ENCODE results near the gene RIPOR2. TPM values are rescaled to one million over a fixed set of nuclear protein-coding genes. Genes with fewer than 3 reads are reported as not detected.

RIPOR2 gene
- total and polyA plus RNA-seq, 2 of the 13 experiments (the other 11 are each of a cell fraction or from before 2014, with no cell fraction given) = 0.02 to 0.05 TPM

DNA sequence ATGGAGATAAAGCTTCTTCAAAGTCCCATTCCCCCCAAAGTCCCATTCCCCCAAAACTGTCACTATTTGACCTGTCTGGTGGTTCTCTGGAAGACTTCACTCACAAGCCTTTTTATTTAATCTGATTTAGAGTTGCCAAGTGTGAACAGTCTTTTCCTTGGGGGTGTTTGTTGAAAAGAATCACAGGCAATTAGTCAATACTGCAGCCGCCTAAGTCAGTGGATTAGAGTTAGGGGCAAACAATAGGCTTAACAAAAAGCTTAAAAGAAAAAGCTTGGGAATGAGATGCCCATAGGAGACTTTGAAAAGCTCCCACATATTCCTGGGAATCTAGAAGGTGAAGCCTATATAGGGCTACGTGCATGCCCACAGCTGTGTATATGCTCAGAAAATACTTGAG, 8.0 kb upstream of the RIPOR2 start:
- intact Hi-C loops (cut with micrococcal nuclease; ENCODE audit: unreplicated experiment) = no loop called here
- Histone ChIP-seq H3K36me3 (replicated peaks in 1 of 2; ENCODE audit: control insufficient read depth in 1 of 2, insufficient read depth in 2 of 2, low read length in 2 of 2) (no peaks in the 10 kb centered on the region), H3K4me1 (ENCODE audit: insufficient read depth, low read length) (no peaks in the 10 kb centered on the region), H3K9ac (ENCODE audit: insufficient read depth, low read depth, low read length) (no peak overlapping the region), H3K9me3 (ENCODE audit: low read length) (peaks cover 15% of the 10 kb centered on the region; the same call in 1 of the 2 replicates), H3K27ac (ENCODE audit: extremely low read length, insufficient read depth, low read length) (no peak overlapping the region), H3K27me3 (ENCODE audit: control insufficient read depth in 1 of 2, insufficient read depth in 2 of 2, low read length in 2 of 2) (peaks cover 0 to 25% of the 10 kb centered on the region in 2 experiments; a peak in 4 of 5 replicates), H4K20me1 (ENCODE audit: insufficient read depth, low read length) (no peaks in the 10 kb centered on the region), H2AFZ (ENCODE audit: low read length) (no peak overlapping the region), H3K4me2 (ENCODE audit: low read depth, low read length) (no peak overlapping the region), H3K79me2 (ENCODE audit: insufficient read depth, low read length) (no peaks in the 10 kb centered on the region), H3K4me3 (replicated peaks in 1 of 3; ENCODE audit: insufficient read depth in 1 of 3, low read depth in 2 of 3, low read length in 3 of 3) (no peak overlapping the region)
- POLR2A ChIA-PET = no interaction called here
- WGBS (ENCODE audit: low lambda C conversion rate) = 3% methylated on average over 2 of the region's 2 CpGs
- BruUV-seq (replicated peaks) = no TSS peak
- in situ Hi-C loops (cut with HindIII; ENCODE audit: extremely low pct_ligation_motif_present, low pct_unique_long_range_greater_than_20kb) = no loop called here
- DNase-seq (ENCODE audit: low spot score) (no peak), FAIRE-seq (no peak), ATAC-seq (no peak)
- CTCF ChIA-PET (ENCODE audit: low intra/inter-chr PET ratio, low total read pairs) = no interaction called here
- TF ChIP-seq ADNP (CRISPR knock-in tag; IDR thresholded peaks at IDR 0.05) (no peak), ZNF558 (CRISPR knock-in tag; IDR thresholded peaks at IDR 0.05; ENCODE audit: borderline replicate concordance) (no peak), MATR3 (CRISPR knock-in tag; IDR thresholded peaks at IDR 0.05) (no peak), ZSCAN22 (CRISPR knock-in tag; IDR thresholded peaks at IDR 0.05) (no peak), MTF1 (CRISPR knock-in tag; IDR thresholded peaks at IDR 0.05) (no peak), ZSCAN21 (CRISPR knock-in tag; IDR thresholded peaks at IDR 0.05; ENCODE audit: borderline replicate concordance) (no peak)

DNA sequence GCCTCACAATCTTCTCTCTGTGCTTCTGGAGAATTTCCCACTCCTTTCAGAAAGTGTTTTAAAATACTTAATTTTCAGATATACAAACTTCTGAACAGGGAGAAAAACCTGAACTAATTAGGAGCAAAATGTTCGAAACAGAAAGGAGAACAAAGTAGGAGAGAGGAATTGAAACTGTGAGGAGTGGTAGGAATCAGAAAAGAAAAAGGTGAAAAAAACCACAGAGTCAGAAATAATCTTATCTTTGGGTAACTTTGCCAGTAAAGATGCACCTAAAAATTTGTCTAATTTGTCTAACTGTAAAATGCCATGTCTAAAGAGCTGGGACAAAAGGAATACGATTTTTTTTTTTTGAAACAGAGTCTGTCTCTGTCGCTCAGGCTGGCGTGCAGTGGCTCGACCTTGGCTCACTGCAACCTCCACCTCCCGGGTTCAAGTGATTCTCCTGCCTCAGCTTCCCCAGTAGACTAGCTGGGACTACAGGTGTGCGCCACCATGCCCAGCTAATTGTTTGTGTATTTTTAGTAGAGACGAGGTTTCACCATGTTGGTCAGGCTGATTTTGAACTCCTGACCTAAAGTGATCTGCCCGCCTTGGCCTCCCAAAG, 4.7 kb upstream of the RIPOR2 start:
- intact Hi-C loops (cut with micrococcal nuclease; ENCODE audit: unreplicated experiment) = no loop called here
- H3K36me3 ChIP-seq (replicated peaks in 1 of 2; ENCODE audit: control insufficient read depth in 1 of 2, insufficient read depth in 2 of 2, low read length in 2 of 2) = no peaks in the 10 kb centered on the region
- H3K79me2 ChIP-seq (ENCODE audit: insufficient read depth, low read length) = no peaks in the 10 kb centered on the region
- ChIA-PET POLR2A (no interaction called here), CTCF (ENCODE audit: low intra/inter-chr PET ratio, low total read pairs) (no interaction called here)
- ATAC-seq (no peak), FAIRE-seq (no peak), DNase-seq (ENCODE audit: low spot score) (no peak)
- no peak overlapping the region for H3K9ac ChIP-seq (ENCODE audit: insufficient read depth, low read depth, low read length)
- no TSS peak for BruUV-seq (replicated peaks)
- peaks cover 15% of the 10 kb centered on the region; the same call in 1 of the 2 replicates for H3K9me3 ChIP-seq (ENCODE audit: low read length)
- H4K20me1 ChIP-seq (ENCODE audit: insufficient read depth, low read length) = no peaks in the 10 kb centered on the region
- H3K4me2 ChIP-seq (ENCODE audit: low read depth, low read length) = no peak overlapping the region
- WGBS (ENCODE audit: low lambda C conversion rate) = 41% methylated on average over 9 of the region's 9 CpGs
- H2AFZ ChIP-seq (ENCODE audit: low read length) = no peak overlapping the region
- TF ChIP-seq HDAC6 (IDR thresholded peaks at IDR 0.05; ENCODE audit: low read depth, low read length) (no peak), KDM2A (CRISPR knock-in tag; IDR thresholded peaks at IDR 0.05; ENCODE audit: borderline replicate concordance, low read depth) (no peak), NCOA5 (CRISPR knock-in tag; IDR thresholded peaks at IDR 0.05) (no peak), SNRNP70 (IDR thresholded peaks at IDR 0.05; ENCODE audit: low read depth, low read length) (no peak), GABPA (IDR thresholded peaks at IDR 0.05; ENCODE audit: low read depth, low read length) (no peak), GABPA (CRISPR knock-in tag; IDR thresholded peaks at IDR 0.05; ENCODE audit: low read depth) (no peak), HHEX (CRISPR knock-in tag; IDR thresholded peaks at IDR 0.05) (no peak), HNRNPH1 (optimal IDR thresholded peaks at IDR 0.05; ENCODE audit: low read depth, low read length) (no peak), ZNF674 (CRISPR knock-in tag; IDR thresholded peaks at IDR 0.05; ENCODE audit: low read depth) (no peak), MIER3 (CRISPR knock-in tag; IDR thresholded peaks at IDR 0.05; ENCODE audit: borderline replicate concordance) (no peak)
- TF ChIP-seq, protein P1, sequence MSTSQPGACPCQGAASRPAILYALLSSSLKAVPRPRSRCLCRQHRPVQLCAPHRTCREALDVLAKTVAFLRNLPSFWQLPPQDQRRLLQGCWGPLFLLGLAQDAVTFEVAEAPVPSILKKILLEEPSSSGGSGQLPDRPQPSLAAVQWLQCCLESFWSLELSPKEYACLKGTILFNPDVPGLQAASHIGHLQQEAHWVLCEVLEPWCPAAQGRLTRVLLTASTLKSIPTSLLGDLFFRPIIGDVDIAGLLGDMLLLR (CRISPR knock-in tag; IDR thresholded peaks at IDR 0.05) = no peak
- peaks cover 0 to 7% of the 10 kb centered on the region in 2 experiments; a peak in 2 of 5 replicates for H3K27me3 ChIP-seq (ENCODE audit: control insufficient read depth in 1 of 2, insufficient read depth in 2 of 2, low read length in 2 of 2)
- no peak overlapping the region for H3K27ac ChIP-seq (ENCODE audit: extremely low read length, insufficient read depth, low read length)
- no peak overlapping the region for H3K4me3 ChIP-seq (replicated peaks in 1 of 3; ENCODE audit: insufficient read depth in 1 of 3, low read depth in 2 of 3, low read length in 3 of 3)
- no peaks in the 10 kb centered on the region for H3K4me1 ChIP-seq (ENCODE audit: insufficient read depth, low read length)
- in situ Hi-C loops (cut with HindIII; ENCODE audit: extremely low pct_ligation_motif_present, low pct_unique_long_range_greater_than_20kb) = no loop called here
